ENCODE data around the gene CPAMD8.

CPAMD8 gene

GRCh38 chr19:16922949-16923348 lies 103.7 kb downstream of the CPAMD8 start:
- TF ChIP-seq CTCF (conservative IDR thresholded peaks at IDR 0.05; ENCODE audit: low read depth, low read length): no peak
- no peak overlapping the region for H3K9ac ChIP-seq
- peaks cover 18% of the 10 kb centered on the region for H3K27me3 ChIP-seq (ENCODE audit: insufficient read depth, low read depth)
- H3K4me1 ChIP-seq (ENCODE audit: low read depth, poor library complexity, severe bottlenecking): peaks cover 4% of the 10 kb centered on the region
- no peaks in the 10 kb centered on the region for H3K79me2 ChIP-seq (ENCODE audit: insufficient read depth, low read depth)
- H3K4me2 ChIP-seq: no peak overlapping the region
- no peaks in the 10 kb centered on the region for H3K36me3 ChIP-seq (ENCODE audit: insufficient read depth)
- H2AFZ ChIP-seq (ENCODE audit: low read depth): no peak overlapping the region
- no peaks in the 10 kb centered on the region for H4K20me1 ChIP-seq (ENCODE audit: insufficient read depth)
- H3K27ac ChIP-seq: no peak overlapping the region
- H3K4me3 ChIP-seq (IDR thresholded peaks at IDR 0.05; ENCODE audit: insufficient read depth, low read depth, low read length): no peak overlapping the region

- Histone ChIP-seq H4K20me1 (ENCODE audit: insufficient read depth) (no peaks in the 10 kb centered on the region), H3K4me1 (ENCODE audit: low read depth, poor library complexity, severe bottlenecking) (peaks cover 4% of the 10 kb centered on the region), H3K4me2 (no peak overlapping the region), H3K79me2 (ENCODE audit: insufficient read depth, low read depth) (no peaks in the 10 kb centered on the region), H2AFZ (ENCODE audit: low read depth) (no peak overlapping the region), H3K9ac (no peak overlapping the region), H3K27ac (no peak overlapping the region), H3K27me3 (ENCODE audit: insufficient read depth, low read depth) (peaks cover 22% of the 10 kb centered on the region), H3K4me3 (IDR thresholded peaks at IDR 0.05; ENCODE audit: insufficient read depth, low read depth, low read length) (no peak overlapping the region), H3K36me3 (ENCODE audit: insufficient read depth) (no peaks in the 10 kb centered on the region)
- TF ChIP-seq CTCF (conservative IDR thresholded peaks at IDR 0.05; ENCODE audit: low read depth, low read length): no peak
Measured at GRCh38 chr19:16922592-16922934, 104.0 kb downstream of the CPAMD8 start.

- no peak overlapping the region for H3K4me3 ChIP-seq (IDR thresholded peaks at IDR 0.05; ENCODE audit: insufficient read depth, low read depth, low read length)
- peaks cover 4% of the 10 kb centered on the region for H3K4me1 ChIP-seq (ENCODE audit: low read depth, poor library complexity, severe bottlenecking)
- H3K9ac ChIP-seq: no peak overlapping the region
- H3K79me2 ChIP-seq (ENCODE audit: insufficient read depth, low read depth): no peaks in the 10 kb centered on the region
- peaks cover 28% of the 10 kb centered on the region for H3K27me3 ChIP-seq (ENCODE audit: insufficient read depth, low read depth)
- H3K36me3 ChIP-seq (ENCODE audit: insufficient read depth): no peaks in the 10 kb centered on the region
- H4K20me1 ChIP-seq (ENCODE audit: insufficient read depth): no peaks in the 10 kb centered on the region
- H3K4me2 ChIP-seq: no peak overlapping the region
- no peak overlapping the region for H3K27ac ChIP-seq
- no peak for TF ChIP-seq CTCF (conservative IDR thresholded peaks at IDR 0.05; ENCODE audit: low read depth, low read length)
- no peak overlapping the region for H2AFZ ChIP-seq (ENCODE audit: low read depth)
Measured at GRCh38 chr19:16921766-16922591, 104.6 kb downstream of the CPAMD8 start.

GRCh38 chr19:16920816-16921529 lies 105.6 kb downstream of the CPAMD8 start:
- Histone ChIP-seq H3K4me1 (ENCODE audit: low read depth, poor library complexity, severe bottlenecking) (peaks cover 4% of the 10 kb centered on the region), H3K36me3 (ENCODE audit: insufficient read depth) (no peaks in the 10 kb centered on the region), H3K4me2 (no peak overlapping the region), H3K27ac (no peak overlapping the region), H4K20me1 (ENCODE audit: insufficient read depth) (no peaks in the 10 kb centered on the region), H3K79me2 (ENCODE audit: insufficient read depth, low read depth) (no peaks in the 10 kb centered on the region), H3K9ac (no peak overlapping the region), H3K4me3 (IDR thresholded peaks at IDR 0.05; ENCODE audit: insufficient read depth, low read depth, low read length) (no peak overlapping the region), H2AFZ (ENCODE audit: low read depth) (no peak overlapping the region), H3K27me3 (ENCODE audit: insufficient read depth, low read depth) (peaks cover 35% of the 10 kb centered on the region)
- TF ChIP-seq CTCF (conservative IDR thresholded peaks at IDR 0.05; ENCODE audit: low read depth, low read length): no peak
